Fibroblast of villous mesenchyme (primary cell): ENCODE data around the gene E4F1. TPM values are rescaled to one million over a fixed set of nuclear protein-coding genes. Genes with fewer than 3 reads are reported as not detected.

Experiments
- DNase-seq: peaks from one replicate; pipeline ENCODE4 v3.0.0-alpha.2; 2010; ENCODE audit warnings: low read depth
- H3K4me3 ChIP-seq: 2 replicates; pipeline ENCODE4 v1.5.1; 2011; ENCODE audit warnings: low read depth, mild to moderate bottlenecking, low read length
- CTCF ChIP-seq: IDR thresholded peaks from 2 replicates; pipeline ENCODE4 v1.5.1; 2012; ENCODE audit warnings: low read depth, mild to moderate bottlenecking, low read length; ENCODE audit not compliant: insufficient read depth
- total RNA-seq: library from RNA; depleted of rRNA; stranded (reverse); fragments of >200 nt; gene quantifications from 2 replicates; pipeline ENCODE4 v1.2.3, GENCODE V29; 2012

Gene E4F1
- total RNA-seq, 1 donor = 25.9 TPM

- TF ChIP-seq CTCF = no peak
- H3K4me3 ChIP-seq = no peak overlapping the region
- no peak for DNase-seq
Observed at GRCh38 chr16:2183671-2184070, 39.7 kb upstream of the E4F1 start.

GRCh38 chr16:2184346-2184745 lies 39.0 kb upstream of the E4F1 start:
- H3K4me3 ChIP-seq = no peak overlapping the region
- no peak for DNase-seq
- TF ChIP-seq CTCF = no peak

- DNase-seq = no peak
- no peak for TF ChIP-seq CTCF
- no peak overlapping the region for H3K4me3 ChIP-seq
Observed at GRCh38 chr16:2184962-2185361, 38.4 kb upstream of the E4F1 start.

- no peak for DNase-seq
- no peak for TF ChIP-seq CTCF
- H3K4me3 ChIP-seq = no peak overlapping the region
Observed at GRCh38 chr16:2186064-2186463, 37.3 kb upstream of the E4F1 start.

GRCh38 chr16:2186505-2186904 lies 36.9 kb upstream of the E4F1 start:
- TF ChIP-seq CTCF = no peak
- DNase-seq = no peak
- H3K4me3 ChIP-seq = no peak overlapping the region

- H3K4me3 ChIP-seq = no peak overlapping the region
- TF ChIP-seq CTCF = no peak
- DNase-seq = no peak
Observed at GRCh38 chr16:2187212-2187611, 36.2 kb upstream of the E4F1 start.

- no peak for TF ChIP-seq CTCF
- H3K4me3 ChIP-seq = no peak overlapping the region
- no peak for DNase-seq
Observed at GRCh38 chr16:2188395-2188794, 35.0 kb upstream of the E4F1 start.
